ENCODE measurements around the gene YWHAH.

- TF ChIP-seq CTCF (IDR thresholded peaks at IDR 0.05; ENCODE audit: low read depth, low read length) (no peak), EZH2phosphoT487 (IDR thresholded peaks at IDR 0.05; ENCODE audit: low read depth) (no peak)
Observed at GRCh38 chr22:31922534-31922933, 21.8 kb upstream of the YWHAH start.
